ENCODE measurements around the gene ORMDL2.
"Not testable (repeated sequence)": the region's sequence is repeated elsewhere in the genome, so short reads cannot be mapped to it uniquely, and the experiment has no call there.

Gene ORMDL2

GRCh38 chr12:55829967-55830600 lies 12.2 kb downstream of the ORMDL2 start:
- peak in 2 of 4 experiments; percentile 32 to 56 for DNase-seq

- peak; percentile 51 to 76 (median 58) for DNase-seq
Measured at GRCh38 chr12:55830601-55831446, 13.0 kb downstream of the ORMDL2 start.

DNA sequence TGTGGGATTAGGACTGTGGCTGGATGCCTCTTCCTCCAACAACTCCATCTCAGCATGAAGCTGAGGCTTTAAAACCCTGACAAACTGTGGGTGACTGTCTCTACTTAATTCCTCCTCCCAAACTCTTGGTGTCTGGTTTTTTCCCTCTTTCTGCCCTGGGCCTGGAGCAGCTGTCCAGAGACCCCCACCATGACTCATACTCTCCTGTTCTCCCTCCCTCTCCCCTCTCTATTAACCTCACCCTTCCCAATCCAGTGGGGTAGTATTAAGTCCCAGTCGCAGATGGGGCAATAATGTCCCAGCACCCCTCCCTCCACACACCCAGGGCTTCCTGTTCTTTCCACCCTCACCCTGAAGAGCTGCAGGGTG lies 13.6 kb downstream of the ORMDL2 start:
- peak in 3 of 4 experiments; percentile 36 to 49 (median 44) for DNase-seq

GRCh38 chr12:55833056-55833455 lies 15.2 kb downstream of the ORMDL2 start:
- peak in 1 of 4 experiments; percentile 5 for DNase-seq

- DNase-seq = not testable (repeated sequence)
Measured at GRCh38 chr12:55834400-55834799, 16.6 kb downstream of the ORMDL2 start.

GRCh38 chr12:55838361-55838760 lies 20.5 kb downstream of the ORMDL2 start:
- DNase-seq = no peak

GRCh38 chr12:55839345-55840140 lies 21.7 kb downstream of the ORMDL2 start:
- peak in 1 of 4 experiments; percentile 16 for DNase-seq

- peak in 1 of 4 experiments; percentile 34 for DNase-seq
Measured at GRCh38 chr12:55840581-55841351, 22.9 kb downstream of the ORMDL2 start.

- peak; percentile 81 to 89 (median 84) for DNase-seq
Measured at GRCh38 chr12:55842681-55843429, 25.0 kb downstream of the ORMDL2 start, which contains the start of gene MMP19. Gene MMP19 (minus strand): TSS chr12:55842936. CDS start chr12:55842830, 106 bp downstream.

GRCh38 chr12:55843431-55843830 lies 25.6 kb downstream of the ORMDL2 start:
- no peak for DNase-seq

- DNase-seq = peak in 2 of 4 experiments; percentile 43 to 60
Measured at GRCh38 chr12:55844961-55845360, 27.1 kb downstream of the ORMDL2 start.

GRCh38 chr12:55845361-55845760 lies 27.5 kb downstream of the ORMDL2 start:
- DNase-seq = peak; percentile 81 to 92 (median 86)

DNA sequence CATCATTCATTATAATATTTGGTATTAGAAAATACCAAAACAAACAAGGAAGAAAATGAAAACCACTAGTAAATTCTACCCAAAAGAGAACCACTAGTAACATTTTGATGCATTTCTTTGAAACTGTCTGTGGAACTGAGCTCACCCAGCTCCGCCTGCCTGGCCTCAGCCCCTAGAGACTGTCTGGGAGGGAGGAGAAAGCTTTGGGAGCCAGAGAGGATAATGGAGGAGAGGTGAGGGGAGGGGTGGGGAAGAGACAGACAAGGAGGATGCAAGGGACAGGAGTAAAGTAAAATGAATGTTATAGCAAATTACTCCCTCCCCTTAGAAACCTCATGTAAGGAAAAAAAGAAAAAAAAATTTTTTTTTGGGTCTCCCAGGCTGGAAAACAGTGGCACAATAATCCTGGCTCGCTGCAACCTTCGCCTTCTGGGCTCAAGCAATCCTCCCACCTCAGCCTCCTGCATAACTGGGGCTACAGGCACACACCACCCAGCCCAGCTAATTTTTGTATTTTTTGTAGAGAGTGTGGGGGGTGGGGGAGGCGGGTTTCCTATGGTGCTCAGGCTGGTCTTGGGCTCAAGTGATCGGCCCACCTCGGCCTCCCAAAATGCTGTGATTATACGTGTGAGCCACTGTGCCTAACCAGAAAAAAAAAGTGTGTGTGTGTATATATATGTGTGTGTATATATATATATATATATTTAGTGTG lies 28.1 kb downstream of the ORMDL2 start:
- DNase-seq = no peak

GRCh38 chr12:55847033-55847432 lies 29.2 kb downstream of the ORMDL2 start:
- peak; percentile 94 to 98 (median 94) for DNase-seq

- peak; percentile 96 to 99 (median 97) for DNase-seq
Measured at GRCh38 chr12:55847603-55848291, 29.9 kb downstream of the ORMDL2 start.

DNA sequence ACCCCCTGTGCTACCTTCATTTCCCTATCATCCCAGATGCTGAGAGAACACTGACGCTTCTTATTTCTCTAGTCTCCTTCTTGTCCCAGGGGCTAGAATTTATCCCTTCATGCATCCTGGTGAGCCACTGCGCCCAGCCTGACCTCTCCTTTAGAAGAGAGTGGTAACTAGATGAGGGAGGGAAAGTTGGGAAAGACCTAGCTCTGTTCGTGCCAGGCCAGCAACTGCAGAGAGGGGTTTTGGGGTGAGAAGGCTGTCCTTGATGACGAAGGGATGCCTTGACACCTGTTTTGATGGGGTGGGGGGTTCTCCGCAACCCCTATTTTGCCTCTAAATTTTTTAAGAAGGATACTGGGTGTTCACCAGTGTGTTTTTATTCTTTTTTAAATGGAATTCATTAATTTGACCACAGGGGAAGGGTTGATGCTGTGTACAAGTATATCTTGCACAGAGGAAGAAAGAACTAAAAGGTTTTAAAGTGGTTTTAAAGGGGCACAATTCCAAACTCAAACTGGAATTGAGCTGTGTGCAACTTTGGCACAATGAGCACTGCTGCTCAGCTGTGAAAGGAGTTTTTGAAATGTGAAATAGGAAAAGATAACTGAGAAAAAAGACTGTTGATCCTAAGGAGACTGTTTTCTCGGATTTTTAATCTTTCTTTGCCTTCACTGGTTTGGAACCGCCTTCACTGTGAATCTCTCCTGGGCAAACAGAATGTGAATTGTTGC lies 31.9 kb downstream of the ORMDL2 start:
- DNase-seq = no peak

DNA sequence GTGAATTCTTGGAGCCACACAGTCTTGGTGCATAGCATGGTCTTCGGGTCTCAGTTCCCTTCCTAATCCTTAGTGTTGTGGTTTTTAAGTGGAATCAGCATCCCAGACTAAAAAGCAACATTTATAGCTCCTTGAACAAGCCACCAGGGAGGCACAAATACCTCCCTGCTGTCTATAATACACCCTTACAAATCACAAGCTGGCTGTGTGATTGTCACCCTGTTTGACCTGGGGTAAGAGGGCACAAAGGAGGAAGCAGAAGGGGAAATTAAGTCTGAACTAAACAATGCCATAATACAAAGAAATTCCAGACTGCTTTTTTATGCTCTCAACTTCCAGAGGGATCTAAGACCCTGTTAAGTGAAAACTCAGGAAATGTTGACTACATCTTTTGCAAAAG lies 32.6 kb downstream of the ORMDL2 start:
- peak in 3 of 4 experiments; percentile 47 to 58 (median 51) for DNase-seq

DNA sequence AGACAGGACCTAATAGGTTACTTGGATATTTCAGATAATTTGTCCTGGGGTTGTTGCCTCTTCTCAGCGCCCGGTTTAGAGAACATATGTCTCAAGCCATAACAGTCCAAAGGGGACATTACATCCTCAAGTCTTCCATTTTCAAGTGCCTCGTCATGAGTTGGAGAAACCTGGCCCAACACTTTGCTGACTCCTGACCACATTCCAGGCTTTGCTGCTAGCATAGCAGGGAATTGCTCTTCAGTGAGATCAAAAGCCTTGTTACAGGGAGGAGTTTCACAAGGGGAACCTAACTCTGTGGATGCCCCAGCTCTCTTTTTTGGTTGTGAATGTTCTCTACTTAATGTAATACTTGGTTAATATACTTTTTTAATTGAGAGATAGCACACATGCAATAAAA lies 33.1 kb downstream of the ORMDL2 start:
- peak in 1 of 4 experiments; percentile 22 for DNase-seq

- no peak for DNase-seq
Measured at GRCh38 chr12:55852740-55853139, 34.9 kb downstream of the ORMDL2 start.
